CD4-positive, alpha-beta T cell treated with Interleukin-17A for 1 hour (primary cell): ENCODE results near the gene GATAD2A.

Experiments used
- DNase-seq: peaks from one replicate; pipeline ENCODE4 v3.0.0-alpha.2; 2020

The GATAD2A gene

GRCh38 chr19:19422156-19422555, 16.7 kb downstream of the GATAD2A start:
- no peak for DNase-seq

- DNase-seq: no peak
Measured at GRCh38 chr19:19423322-19423721, 17.8 kb downstream of the GATAD2A start.

GRCh38 chr19:19425170-19425875, 19.8 kb downstream of the GATAD2A start:
- DNase-seq: no peak

GRCh38 chr19:19426216-19426615, 20.7 kb downstream of the GATAD2A start:
- DNase-seq: no peak

- DNase-seq: no peak
Measured at GRCh38 chr19:19426799-19427198, 21.3 kb downstream of the GATAD2A start.

GRCh38 chr19:19427302-19427701, 21.8 kb downstream of the GATAD2A start:
- no peak for DNase-seq

- no peak for DNase-seq
Measured at GRCh38 chr19:19427944-19428343, 22.5 kb downstream of the GATAD2A start.

- no peak for DNase-seq
Measured at GRCh38 chr19:19428746-19429145, 23.3 kb downstream of the GATAD2A start.

- no peak for DNase-seq
Measured at GRCh38 chr19:19429361-19429760, 23.9 kb downstream of the GATAD2A start.

GRCh38 chr19:19432732-19433131, 27.3 kb downstream of the GATAD2A start:
- DNase-seq: no peak

- DNase-seq: no peak
Measured at GRCh38 chr19:19433666-19434213, 28.3 kb downstream of the GATAD2A start.

- no peak for DNase-seq
Measured at GRCh38 chr19:19434483-19435045, 29.1 kb downstream of the GATAD2A start.

GRCh38 chr19:19436137-19436691, 30.7 kb downstream of the GATAD2A start:
- DNase-seq: no peak

- no peak for DNase-seq
Measured at GRCh38 chr19:19438366-19439175, 33.1 kb downstream of the GATAD2A start.

- DNase-seq: no peak
Measured at GRCh38 chr19:19439176-19439482, 33.7 kb downstream of the GATAD2A start.

- DNase-seq: no peak
Measured at GRCh38 chr19:19443283-19443682, 37.8 kb downstream of the GATAD2A start.

- no peak for DNase-seq
Measured at GRCh38 chr19:19443902-19444680, 38.6 kb downstream of the GATAD2A start.

- peak; percentile 40 for DNase-seq
Measured at GRCh38 chr19:19444681-19445155, 39.2 kb downstream of the GATAD2A start.

GRCh38 chr19:19445288-19445687, 39.8 kb downstream of the GATAD2A start:
- DNase-seq: no peak

GRCh38 chr19:19445911-19446361, 40.5 kb downstream of the GATAD2A start:
- peak; percentile 51 for DNase-seq

GRCh38 chr19:19446655-19447437, 41.4 kb downstream of the GATAD2A start:
- DNase-seq: no peak
